UCSD-AML1 (cell line): ENCODE data around the gene DPP10.

ENCODE experiments used
- DNase-seq: peaks from one replicate; lab custom pipeline; 2025; ENCODE audit not compliant: unreplicated experiment; lab: John Stamatoyannopoulos, UW

DPP10 gene

DNA sequence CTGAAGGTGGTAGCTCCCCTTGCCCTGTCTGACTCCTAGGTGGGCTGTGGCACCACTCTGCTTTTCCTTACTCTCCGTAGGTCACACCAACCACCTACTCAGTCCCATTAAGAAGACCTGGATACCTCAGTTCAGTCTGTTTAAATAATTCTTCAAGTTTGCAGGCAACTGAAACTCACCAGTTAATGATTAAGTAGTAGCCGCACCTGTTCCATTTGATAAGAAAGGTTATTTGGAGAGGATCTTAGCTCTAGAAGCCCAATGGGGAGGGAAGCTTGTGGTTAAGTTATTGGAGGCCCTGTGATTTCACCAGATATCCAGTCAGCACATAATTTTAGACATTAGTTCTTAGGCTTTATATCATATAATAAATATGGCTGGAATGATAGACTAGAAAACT lies 1193.0 kb downstream of the DPP10 start:
- DNase-seq, result no peak

DNA sequence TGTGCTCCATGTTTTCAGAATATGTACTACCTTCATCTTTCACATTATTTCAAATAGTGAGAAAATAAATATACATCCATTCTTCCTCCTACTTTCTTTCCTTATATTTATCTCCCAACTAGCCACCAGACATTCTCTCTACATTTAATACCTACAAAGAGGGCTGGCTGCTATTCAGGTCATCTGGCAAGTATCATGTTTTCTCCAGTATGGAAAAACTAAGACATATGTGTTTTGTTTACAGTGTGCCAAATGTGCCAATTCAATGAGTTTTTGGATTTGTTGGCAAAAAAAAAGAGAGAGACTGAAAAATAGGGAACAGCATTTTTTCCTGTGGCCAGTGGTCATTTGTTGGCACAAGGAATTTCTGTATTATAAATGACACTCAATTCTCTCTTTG lies 1207.3 kb downstream of the DPP10 start:
- no peak for DNase-seq

DNA sequence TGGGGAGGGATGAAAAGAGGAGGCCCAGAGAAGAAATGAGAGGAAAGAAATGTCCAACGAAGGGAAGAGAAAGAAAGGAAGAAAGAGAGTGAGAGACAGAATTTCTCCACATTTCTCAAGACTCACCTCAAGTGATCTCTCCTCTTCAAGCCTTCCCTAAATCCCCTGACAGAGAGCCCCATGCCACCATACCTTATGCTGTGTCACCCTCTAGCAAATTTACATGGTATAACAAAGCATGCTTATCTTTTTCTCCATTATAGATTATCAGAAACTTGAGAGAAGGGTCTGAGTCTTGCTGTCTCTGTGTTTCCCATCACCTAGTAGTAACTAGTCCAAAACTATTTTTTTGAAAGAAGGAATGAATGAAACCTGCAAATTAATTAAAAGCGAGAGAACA lies 1208.4 kb downstream of the DPP10 start:
- DNase-seq, result no peak

DNA sequence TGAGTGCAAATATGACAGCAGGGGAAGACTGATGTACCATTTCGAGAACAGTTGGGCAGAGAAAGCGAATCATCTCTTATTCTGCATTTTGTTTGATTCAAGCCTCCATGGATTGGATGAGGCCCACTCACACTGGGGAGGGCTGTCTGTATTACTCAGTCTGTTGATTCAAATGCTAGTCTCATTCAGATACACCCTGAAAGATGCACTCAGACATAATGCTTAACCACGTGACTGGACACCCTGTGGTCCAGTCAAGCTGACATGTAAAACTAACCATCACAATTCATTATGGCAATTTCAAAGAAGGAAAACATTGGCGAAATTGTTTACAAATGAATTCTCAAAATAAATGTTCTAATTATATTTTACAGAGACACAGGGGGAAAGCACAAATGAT lies 1210.2 kb downstream of the DPP10 start:
- DNase-seq, result no peak

DNA sequence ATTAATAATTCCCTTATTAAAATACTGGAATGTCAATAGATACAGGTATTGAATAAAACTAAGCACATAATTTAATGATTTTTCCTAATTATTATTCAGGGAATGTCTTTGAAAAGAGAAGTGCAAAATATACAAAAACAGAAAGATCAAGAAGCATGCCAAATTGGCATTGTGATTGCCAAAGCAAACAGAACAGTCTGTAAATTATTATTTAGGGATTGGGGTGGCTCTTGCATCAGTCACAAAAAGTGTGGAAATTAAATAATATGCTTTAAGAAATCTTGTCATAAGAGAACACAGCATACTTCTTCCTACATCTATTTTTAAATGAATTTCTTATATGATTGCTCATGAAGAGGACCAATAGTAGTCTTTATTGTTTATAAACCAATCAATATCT lies 1211.9 kb downstream of the DPP10 start:
- DNase-seq, result no peak

DNA sequence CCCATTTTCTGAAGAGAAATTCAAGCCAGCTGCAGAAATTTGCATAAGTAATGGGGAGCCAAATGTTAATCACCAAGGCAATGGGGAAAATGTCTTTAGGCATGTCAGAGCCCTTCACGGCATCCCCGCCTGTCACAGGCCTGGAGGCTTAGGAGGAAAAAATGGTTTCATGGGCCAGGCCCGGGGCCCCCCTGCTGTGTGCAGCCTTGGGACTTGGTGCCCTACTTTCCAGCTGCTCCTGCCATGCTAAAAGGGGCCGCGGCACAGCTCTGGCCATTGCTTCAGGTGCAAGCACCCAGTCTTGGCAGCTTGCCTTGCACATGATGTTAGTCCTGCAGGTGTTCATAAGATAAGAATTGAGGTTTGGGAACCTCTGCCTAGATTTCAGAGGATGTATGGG lies 1235.7 kb downstream of the DPP10 start:
- no peak for DNase-seq

DNA sequence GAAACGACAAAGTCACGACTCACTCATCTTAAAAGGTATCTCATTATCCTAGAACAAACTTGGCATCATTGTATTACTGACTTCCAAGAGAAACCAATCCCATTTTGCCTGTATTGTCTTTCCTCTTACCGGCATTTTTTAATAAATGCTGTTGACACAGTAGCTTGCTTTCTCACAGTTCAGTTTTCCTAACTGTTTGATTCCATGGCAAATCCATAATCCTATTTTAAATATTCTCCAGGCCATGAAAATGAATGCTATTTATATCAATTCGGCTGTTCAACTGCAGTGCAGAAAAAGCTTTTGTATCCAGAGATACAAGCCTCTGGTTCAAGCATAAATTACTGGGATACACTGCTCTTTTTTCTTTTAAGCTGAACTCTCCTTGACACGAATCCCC lies 1241.9 kb downstream of the DPP10 start:
- no peak for DNase-seq

DNA sequence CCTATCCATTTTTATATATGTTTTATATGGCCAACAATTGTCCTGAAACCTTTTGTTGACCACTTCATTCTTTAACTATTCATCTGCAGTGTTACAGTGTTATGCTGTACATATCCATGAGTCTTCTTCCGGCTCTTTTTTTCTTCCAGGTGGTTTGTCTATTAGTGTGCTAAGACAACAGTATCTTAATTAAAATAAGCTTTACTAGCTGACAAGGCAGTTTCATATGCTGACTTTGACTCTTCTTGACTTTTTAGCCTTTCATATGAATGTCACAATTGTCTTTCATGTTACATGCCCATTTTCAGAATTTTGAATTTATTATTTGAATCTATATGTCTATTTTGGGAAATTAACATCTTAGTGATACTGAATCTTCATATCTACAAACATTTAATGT lies 1249.0 kb downstream of the DPP10 start:
- DNase-seq, result no peak

DNA sequence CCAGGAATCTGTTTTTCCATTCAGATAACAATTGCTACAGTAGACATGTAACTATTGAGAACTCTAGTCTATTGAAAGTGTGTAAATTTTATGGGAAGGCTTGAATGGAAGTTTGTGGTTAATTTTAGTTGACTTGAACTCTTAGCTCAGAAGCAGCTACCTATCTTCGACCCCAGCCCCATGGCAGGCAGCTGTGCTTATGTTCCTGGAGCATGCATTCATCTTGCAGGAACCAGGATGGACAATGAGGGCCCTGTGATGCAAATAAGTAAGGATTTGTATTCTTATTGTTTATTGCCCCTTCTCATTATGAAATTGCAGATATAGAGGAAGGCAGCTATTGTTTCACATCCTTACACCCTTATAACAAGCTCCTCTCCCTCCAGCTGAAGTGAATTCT lies 1252.2 kb downstream of the DPP10 start:
- DNase-seq, result no peak

DNA sequence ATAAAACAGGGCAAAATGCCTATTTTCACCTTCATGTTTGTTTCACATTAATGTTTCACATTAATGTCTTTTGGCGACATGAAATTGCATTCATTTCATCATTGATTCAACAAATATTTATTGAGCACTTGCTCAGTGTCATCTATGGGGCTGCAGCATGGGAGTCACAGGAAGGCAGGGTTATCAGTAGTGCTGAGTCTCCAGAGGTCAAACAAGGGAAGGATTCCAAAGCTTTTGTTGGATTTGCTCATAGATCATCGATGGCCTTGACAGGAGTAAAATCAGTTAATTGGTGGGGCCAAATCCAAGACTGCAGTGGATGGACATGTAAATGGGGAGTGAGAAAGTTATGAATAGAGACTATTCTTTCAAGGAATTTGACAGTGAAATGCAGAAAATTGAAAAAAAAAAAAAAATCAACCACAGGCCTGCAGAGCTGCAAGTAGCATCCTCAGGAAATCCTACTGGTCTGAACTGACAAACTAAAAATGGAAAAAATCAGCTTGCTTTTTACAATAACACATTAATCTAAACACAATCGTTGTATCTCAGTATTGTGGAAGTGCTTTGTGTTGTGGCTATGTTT lies 1290.8 kb downstream of the DPP10 start:
- DNase-seq, result no peak

DNA sequence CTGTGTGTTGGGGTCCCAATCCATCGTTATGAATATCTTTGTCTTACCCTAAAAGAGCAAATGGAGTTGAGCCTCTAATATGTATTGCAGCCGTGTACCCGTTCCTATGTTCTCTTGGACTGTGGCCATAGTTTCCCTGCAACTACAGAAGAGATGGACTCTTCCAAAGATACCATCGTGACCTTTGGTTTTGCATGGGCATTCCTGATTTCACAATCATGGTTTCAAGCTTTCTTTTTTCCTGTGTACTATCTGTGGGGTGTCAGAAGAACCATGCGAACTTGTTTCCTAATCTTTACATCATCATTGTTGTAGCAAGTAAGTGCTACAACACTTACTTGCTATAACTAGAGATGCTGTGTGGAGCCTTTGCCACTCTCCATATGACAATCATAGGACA lies 1295.7 kb downstream of the DPP10 start:
- DNase-seq, result no peak

DNA sequence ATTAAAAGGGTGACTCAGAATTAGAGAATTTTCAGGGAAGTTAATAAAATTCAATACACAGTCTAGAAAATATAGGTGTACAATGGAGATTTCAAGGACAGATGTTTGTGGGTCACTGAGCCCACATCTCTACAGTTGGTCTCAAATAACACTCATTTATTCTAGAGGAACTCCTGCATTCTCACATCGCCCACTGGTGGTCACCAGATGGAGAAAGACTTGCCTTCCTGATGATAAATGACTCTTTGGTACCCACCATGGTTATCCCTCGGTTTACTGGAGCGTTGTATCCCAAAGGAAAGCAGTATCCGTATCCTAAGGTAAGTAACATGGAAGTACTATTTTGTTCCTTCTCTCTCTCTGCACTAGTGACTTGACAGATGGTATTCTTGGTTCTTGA lies 1297.1 kb downstream of the DPP10 start:
- no peak for DNase-seq

DNA sequence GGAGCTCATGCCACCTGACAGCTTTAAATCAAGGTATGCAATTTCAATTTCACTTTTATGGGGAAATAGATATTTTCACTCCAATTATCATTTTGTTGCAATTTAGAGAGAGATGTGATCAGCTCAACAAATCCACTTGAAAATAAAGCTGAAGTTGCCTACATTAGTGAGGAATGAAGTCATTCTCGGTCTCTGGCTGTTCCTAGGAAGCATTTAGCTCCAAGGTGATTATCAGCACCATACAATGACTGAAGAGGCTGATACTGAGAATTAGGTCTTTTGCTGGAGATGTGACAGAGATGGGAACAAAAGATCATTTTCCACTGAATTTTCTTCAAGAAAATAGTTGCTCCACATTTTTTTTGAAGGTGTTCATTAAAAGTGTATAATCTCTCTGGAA lies 1303.7 kb downstream of the DPP10 start:
- DNase-seq, result no peak

DNA sequence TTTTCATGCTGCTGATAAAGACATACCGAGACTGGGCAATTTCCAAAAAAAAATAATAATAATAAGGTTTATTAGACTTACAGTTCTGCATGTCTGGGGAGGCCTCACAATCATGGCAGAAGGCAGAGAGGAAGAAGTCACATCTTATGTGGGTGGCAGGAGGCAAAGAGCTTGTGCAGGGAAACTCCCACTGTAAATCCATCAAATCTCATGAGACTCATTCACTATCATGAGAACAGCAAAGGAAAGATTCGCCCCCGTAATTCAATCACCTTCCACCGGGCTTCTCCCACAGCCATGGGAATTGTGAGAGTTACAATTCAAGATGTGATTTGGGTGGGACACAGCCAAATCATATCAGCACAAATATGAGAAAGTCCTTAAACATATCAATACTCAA lies 1314.8 kb downstream of the DPP10 start:
- DNase-seq, result no peak

DNA sequence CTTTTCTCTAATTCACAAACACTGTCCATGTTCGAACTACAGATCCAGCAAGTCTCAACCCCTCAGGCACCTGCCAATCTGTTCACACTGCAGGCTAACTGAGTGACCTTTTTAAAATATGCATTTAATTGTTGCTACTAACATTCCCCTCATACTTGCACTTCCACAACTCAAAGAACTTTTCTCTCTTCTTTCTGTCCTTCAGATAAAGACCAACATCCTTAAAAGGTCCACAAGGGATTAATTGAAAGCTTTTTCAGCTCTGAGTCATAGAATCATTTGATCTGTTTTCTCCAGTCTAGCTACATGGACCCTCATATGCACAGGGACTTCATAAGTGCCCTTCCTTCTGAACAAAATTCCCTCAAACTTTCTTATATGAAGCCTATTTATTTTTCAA lies 1321.2 kb downstream of the DPP10 start:
- DNase-seq, result no peak

DNA sequence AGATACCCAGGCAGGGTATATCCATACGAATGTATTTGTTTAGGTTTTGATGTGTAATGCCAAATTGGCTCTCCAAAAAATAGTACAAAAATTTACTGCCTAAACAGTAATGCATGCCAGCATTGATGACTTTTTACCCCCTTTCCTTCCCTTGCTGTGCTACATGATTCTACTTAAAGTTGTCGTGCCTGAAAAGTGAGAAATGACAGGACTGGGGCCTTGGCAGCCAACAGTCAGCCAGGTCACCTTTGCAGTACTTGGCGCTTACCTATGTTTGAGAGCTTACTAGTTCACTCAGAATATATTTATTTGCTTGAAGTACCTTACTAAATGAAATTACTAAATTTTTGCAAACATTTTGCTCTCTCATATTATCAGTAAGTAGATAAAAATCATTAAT lies 1329.1 kb downstream of the DPP10 start:
- DNase-seq, result no peak

DNA sequence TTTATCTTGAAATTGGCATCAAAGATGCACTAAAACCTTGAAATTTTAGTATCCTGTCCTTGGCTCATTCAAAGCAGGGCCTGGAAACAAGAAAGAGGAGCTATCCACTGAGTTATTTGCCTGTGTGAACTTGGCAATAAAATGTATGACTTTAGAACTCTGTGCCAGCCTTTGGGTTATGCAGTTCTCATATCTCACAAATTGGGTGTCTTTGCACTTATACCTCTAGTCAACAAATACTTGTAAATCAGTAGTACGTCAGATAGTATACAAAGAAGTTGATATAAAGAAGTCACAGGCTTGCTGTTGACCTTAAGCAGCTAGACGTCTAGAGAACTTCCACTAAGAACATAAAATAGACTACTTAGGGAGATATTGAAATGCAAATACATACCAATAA lies 1331.9 kb downstream of the DPP10 start:
- DNase-seq, result no peak

DNA sequence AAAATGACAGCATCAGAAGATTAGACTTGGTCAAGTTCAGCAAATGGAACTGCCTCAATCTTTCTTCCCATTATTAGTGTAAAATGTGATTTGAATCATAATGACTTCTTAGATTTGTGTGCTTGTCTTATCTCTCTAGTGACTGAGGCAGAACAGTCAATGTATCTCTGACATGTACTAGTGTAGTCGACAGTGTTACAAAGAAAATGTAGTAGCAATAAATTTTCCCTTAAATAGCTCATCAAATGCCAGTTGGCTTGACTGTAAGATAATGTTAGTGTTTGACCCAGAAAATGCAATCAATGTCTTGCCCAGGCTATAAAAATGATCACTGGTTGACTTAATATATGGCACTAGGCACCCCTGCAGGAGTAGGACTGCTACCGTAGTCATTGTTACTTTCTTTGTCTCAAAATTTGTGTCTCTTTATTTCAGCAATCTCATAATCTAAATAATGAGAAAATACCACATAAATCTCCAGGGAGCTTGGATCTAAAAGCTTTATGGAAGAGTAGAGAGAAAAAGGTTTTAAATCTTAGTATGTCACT lies 1336.7 kb downstream of the DPP10 start:
- no peak for DNase-seq

DNA sequence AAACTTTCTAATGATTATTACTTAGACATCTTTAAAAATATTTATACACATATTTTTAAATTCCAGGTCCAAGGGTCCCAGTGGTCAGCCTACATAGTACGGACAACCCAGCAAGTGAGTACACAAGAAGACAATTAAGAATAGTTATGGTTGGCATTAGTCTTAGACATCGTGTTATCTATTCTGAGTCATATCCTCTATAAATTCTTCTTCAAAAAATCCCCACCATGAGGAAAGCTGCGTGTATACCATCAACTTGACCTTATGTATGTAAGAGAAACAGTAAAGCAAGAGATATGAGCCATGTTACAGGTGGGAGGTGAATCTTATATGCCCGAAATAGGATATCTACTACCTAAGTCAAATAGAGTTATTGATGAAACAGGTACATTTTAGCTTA lies 1339.8 kb downstream of the DPP10 start:
- DNase-seq, result no peak

DNA sequence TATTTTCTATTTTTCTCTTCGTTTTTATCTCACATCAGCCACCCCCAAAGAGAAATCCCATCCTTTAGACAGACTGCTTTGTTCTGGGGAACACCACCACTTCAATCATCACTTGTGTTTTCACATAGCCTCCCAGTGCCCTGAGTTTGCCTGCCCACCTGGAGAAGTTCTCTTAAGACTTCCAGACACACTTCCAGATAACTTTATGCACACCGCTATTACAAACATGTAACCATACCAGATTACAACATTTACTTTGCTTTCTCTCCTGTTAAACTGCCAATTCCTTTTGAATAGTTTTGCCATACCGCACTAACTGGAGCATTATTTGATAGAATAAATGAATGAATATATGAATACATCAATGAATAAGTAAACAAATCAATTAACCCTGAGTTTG lies 1353.6 kb downstream of the DPP10 start:
- DNase-seq, result no peak

DNA sequence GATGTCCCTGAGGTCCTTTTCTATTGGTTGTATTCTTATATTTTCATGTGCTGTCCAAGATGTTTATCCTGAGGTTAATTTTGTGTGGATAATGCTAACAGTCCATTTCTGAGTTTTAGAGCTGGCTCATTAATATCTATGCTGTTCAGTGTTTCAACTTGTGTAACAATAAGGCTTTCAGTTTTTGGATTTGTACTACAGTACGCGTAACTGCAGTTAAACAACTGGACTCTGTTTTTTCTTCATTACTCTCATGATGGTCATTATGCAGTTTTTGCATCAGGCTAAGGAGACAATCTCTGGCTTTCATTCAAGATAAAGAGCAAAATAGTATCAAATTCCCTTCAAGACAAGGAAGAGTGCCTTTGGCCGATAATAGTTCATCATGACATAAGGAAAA lies 1364.8 kb downstream of the DPP10 start:
- DNase-seq, result no peak

DNA sequence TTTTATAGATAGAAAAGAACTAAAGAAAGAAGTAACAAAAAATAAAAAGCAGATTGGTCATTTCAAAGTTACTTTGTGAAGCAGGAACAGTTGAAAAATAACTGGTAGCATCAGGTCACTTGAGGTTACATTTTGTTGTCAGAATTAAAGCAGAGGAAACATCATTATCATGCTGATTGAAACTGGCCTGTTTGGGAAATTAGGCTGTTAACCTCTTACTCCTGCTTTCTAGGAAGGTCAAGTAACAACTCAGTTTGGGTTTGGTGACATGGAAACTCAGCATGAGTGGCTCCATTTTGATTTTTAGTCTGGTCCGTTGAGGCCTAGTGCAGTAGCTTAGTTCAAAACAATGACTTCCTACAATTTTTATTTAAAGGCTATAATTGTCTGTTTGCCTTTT lies 1383.5 kb downstream of the DPP10 start:
- DNase-seq, result no peak

DNA sequence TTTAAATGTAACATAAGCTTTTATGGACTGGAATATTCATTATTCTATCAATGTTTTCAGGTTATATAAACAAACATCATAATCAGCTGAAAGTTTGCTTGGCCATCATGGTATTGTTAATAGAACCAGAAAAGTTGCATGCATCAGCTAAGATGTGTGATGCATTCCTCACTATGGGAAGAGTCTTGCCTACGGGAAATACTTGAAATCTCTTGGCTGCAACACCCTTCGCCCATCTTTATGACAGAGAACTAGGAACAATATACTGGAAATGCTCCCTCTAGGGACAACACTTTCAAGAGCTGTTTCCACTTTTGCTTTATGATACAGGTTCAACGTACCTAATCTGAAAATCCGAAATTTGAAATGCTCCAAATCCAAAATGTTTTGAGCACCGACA lies 1390.8 kb downstream of the DPP10 start:
- DNase-seq, result no peak

DNA sequence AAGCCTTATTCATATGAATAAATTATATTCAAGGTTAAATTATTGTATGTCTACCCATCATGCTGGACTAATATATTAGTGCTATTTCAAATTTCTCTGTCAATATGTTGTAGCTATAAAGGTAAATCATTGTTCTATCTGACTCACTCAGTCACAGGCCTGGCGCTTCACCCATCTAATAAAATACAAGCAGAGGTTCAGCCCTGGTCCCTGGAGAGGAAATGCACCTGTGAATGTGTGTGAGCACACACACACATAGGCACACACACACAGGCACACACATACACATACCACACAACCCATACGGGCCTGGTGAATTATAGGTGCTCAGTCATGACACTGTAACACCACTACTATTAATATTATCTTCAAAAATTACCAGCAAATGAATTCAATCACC lies 1396.1 kb downstream of the DPP10 start:
- DNase-seq, result no peak
